Endodermal cell (in vitro differentiated cells): ENCODE measurements around the gene CHST11. TPM values are rescaled to one million over a fixed set of nuclear protein-coding genes. Genes with fewer than 3 reads are reported as not detected.

ENCODE experiments used
- DNase-seq: peaks from one replicate; pipeline ENCODE4 v3.0.0-alpha.2; 2017
- H3K27ac ChIP-seq: 2 replicates; pipeline ENCODE4 v1.5.1; 2013; ENCODE audit warnings: mild to moderate bottlenecking, low read depth, low read length, moderate library complexity
- H3K27me3 ChIP-seq: 2 replicates; pipeline ENCODE4 v1.6.1; 2013; ENCODE audit warnings: mild to moderate bottlenecking, low read length, moderate library complexity; ENCODE audit not compliant: insufficient read depth, control insufficient read depth, poor library complexity, severe bottlenecking
- H3K36me3 ChIP-seq: 2 replicates; pipeline ENCODE4 v1.7.0; 2013; ENCODE audit warnings: mild to moderate bottlenecking, low read length, moderate library complexity; ENCODE audit not compliant: control insufficient read depth, insufficient read depth
- H3K4me1 ChIP-seq: one replicate; pipeline ENCODE4 v1.7.0; 2013; ENCODE audit warnings: low read length; ENCODE audit not compliant: control insufficient read depth, insufficient read depth
- H3K4me3 ChIP-seq: 2 replicates; pipeline ENCODE4 v1.5.1; 2013; ENCODE audit warnings: mild to moderate bottlenecking, low read length, moderate library complexity
- H3K9ac ChIP-seq: 2 replicates; pipeline ENCODE4 v1.6.1; 2013; ENCODE audit warnings: mild to moderate bottlenecking, low read length, moderate library complexity; ENCODE audit not compliant: poor library complexity, severe bottlenecking; ENCODE audit errors: extremely low read depth
- H3K9me3 ChIP-seq: 2 replicates; pipeline ENCODE4 v1.6.1; 2013; ENCODE audit warnings: mild to moderate bottlenecking, low read length, moderate library complexity; ENCODE audit not compliant: control insufficient read depth
- H3K27ac Mint-ChIP-seq: 2 replicates; pipeline ENCODE4 v1.8.0; 2020; ENCODE audit warnings: mixed read lengths
- H3K27me3 Mint-ChIP-seq: 2 replicates; pipeline ENCODE4 v1.8.0; 2021; ENCODE audit warnings: mild to moderate bottlenecking, mixed read lengths; ENCODE audit not compliant: insufficient read depth
- H3K36me3 Mint-ChIP-seq: 2 replicates; pipeline ENCODE4 v1.8.0; 2020; ENCODE audit warnings: low read depth, mixed read lengths
- H3K4me1 Mint-ChIP-seq: 2 replicates; pipeline ENCODE4 v1.8.0; 2020; ENCODE audit warnings: mixed read lengths
- H3K4me3 Mint-ChIP-seq: 2 replicates; pipeline ENCODE4 v1.8.0; 2020; ENCODE audit warnings: mild to moderate bottlenecking, moderate library complexity, mixed read lengths
- H3K9me3 Mint-ChIP-seq: 2 replicates; pipeline ENCODE4 v1.8.0; 2020; ENCODE audit warnings: mild to moderate bottlenecking, mixed read lengths
- WGBS, 2 experiments: methylation state at CpG; one replicate each; pipeline versions ENCODE4 v1.1.5 to v1.1.7; 2013; ENCODE audit warnings: missing lambda C conversion rate in 2 of 2, mixed read lengths in 1 of 2; ENCODE audit not compliant: insufficient coverage in 1 of 2, insufficient read length in 1 of 2; 5-methylcytosine and 5-hydroxymethylcytosine counted together
- total RNA-seq, 2 donors: library from RNA; stranded (reverse); fragmentation: NEBNext Ultra II Directional in 1 of 2; extraction: Animal tissue kit (Norgen Biotek cat#: 25700) in 1 of 2; gene quantifications; 2 replicates in 1 of 2; 3 replicates in 1 of 2; pipeline ENCODE4 v1.2.1, GENCODE V29; 2021
- TF ChIP-seq, protein P1 (sequence below): fragments of 200-600 bp; sonication (generic); conservative IDR thresholded peaks from 2 replicates; pipeline ENCODE4 v1.5.0; 2021; ENCODE audit warnings: antibody characterized with exemption, mild to moderate bottlenecking

The CHST11 gene
- total RNA-seq, 2 donors from 2014 or later = 30.7 to 36.2 TPM

DNA sequence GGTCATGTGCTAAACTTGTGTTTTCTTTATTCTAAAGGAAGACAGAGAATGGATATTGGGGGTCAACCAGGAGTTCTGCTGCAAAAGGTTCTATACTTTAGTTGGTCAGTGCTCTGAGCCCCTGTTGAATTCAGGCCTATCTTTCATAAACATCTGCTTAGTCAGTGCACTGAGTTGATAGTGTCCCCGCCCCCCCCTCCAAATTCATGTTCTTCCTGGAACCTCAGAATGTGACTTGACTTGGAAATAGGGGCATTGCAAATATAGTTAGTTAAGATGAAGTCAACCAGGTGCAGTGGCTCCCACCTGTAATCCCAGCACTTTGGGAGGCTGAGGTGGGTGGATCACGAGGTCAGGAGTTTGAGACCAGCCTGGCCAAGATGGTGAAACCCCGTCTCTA is 23.3 kb downstream of the CHST11 start:
- H3K27me3 Mint-ChIP-seq = no peaks in the 10 kb centered on the region
- H3K9ac ChIP-seq = no peak overlapping the region
- H3K27ac ChIP-seq = no peak overlapping the region
- 93 to 100% methylated on average over 1 to 3 of the region's 3 CpGs for WGBS, 2 experiments
- H3K4me3 ChIP-seq = no peak overlapping the region
- peaks cover 22% of the 10 kb centered on the region for H3K36me3 ChIP-seq
- peaks cover 4% of the 10 kb centered on the region for H3K4me1 Mint-ChIP-seq
- peaks cover 3% of the 10 kb centered on the region for H3K9me3 Mint-ChIP-seq
- no peaks in the 10 kb centered on the region for H3K4me1 ChIP-seq
- no peaks in the 10 kb centered on the region for H3K27me3 ChIP-seq
- TF ChIP-seq, protein P1, sequence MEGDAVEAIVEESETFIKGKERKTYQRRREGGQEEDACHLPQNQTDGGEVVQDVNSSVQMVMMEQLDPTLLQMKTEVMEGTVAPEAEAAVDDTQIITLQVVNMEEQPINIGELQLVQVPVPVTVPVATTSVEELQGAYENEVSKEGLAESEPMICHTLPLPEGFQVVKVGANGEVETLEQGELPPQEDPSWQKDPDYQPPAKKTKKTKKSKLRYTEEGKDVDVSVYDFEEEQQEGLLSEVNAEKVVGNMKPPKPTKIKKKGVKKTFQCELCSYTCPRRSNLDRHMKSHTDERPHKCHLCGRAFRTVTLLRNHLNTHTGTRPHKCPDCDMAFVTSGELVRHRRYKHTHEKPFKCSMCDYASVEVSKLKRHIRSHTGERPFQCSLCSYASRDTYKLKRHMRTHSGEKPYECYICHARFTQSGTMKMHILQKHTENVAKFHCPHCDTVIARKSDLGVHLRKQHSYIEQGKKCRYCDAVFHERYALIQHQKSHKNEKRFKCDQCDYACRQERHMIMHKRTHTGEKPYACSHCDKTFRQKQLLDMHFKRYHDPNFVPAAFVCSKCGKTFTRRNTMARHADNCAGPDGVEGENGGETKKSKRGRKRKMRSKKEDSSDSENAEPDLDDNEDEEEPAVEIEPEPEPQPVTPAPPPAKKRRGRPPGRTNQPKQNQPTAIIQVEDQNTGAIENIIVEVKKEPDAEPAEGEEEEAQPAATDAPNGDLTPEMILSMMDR = no peak
- peaks cover 9% of the 10 kb centered on the region for H3K9me3 ChIP-seq
- no peak overlapping the region for H3K4me3 Mint-ChIP-seq
- DNase-seq = no peak
- H3K36me3 Mint-ChIP-seq = peaks cover 25% of the 10 kb centered on the region
- no peak overlapping the region for H3K27ac Mint-ChIP-seq

DNA sequence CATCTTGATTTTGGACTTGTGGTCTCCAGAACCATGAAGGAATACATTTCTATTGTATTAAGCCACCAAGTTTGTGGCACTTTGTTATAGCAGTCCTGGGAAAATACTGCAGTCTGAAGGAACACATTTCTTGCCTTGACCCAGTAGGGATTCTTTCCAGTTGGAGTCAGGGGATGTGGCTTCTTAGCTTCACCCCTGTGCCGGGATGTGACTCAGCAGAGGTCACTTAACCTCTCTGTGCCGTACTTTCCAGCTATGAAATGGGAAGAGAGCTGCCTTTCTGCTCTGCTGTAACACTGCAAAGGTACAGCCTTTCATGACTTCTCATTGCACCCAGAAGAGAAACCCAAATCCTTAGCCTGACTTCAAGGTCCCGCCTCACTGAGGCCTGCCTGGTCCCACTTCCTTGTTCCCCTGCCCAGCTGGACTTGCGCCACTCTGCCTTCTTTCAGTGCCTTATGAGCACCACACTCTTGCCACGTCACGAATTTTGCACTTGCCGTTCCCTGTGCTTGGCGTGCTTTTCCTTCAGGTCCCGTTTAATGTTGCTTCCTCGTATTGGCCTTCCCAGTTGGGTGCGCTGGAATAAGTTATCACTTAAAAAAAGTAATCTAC is 24.2 kb downstream of the CHST11 start:
- H3K9ac ChIP-seq = no peak overlapping the region
- H3K27ac ChIP-seq = no peak overlapping the region
- Mint-ChIP-seq H3K27ac (no peak overlapping the region), H3K36me3 (peaks cover 25% of the 10 kb centered on the region), H3K4me1 (peaks cover 6% of the 10 kb centered on the region), H3K4me3 (no peak overlapping the region), H3K27me3 (no peaks in the 10 kb centered on the region), H3K9me3 (peaks cover 3% of the 10 kb centered on the region)
- no peak overlapping the region for H3K4me3 ChIP-seq
- no peak for DNase-seq
- TF ChIP-seq, protein P1 = no peak
- H3K9me3 ChIP-seq = peaks cover 9% of the 10 kb centered on the region
- no peaks in the 10 kb centered on the region for H3K4me1 ChIP-seq
- 96 to 98% methylated on average over 9 to 11 of the region's 11 CpGs for WGBS, 2 experiments
- H3K27me3 ChIP-seq = no peaks in the 10 kb centered on the region
- peaks cover 22% of the 10 kb centered on the region for H3K36me3 ChIP-seq

DNA sequence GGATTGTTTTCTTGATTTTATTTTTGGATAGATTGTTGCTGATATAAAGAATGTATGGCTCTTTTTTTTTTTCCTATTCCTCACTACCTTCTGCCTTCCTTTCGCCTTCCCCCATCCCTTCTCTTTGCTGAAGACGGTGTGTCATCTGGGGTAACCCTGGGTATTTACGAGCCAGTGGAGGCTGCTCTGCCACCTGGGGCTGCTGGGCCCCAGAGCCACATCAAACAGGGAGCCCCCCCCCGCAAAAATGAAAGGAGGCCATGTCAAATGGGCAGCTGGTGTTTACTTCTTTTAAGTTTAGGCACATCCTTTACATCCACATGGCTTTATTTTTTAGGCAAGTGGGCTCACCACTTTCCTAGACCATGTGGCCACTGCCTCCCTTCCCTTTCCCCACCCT is 25.4 kb downstream of the CHST11 start:
- TF ChIP-seq, protein P1 = no peak
- Histone ChIP-seq H3K27ac (no peak overlapping the region), H3K4me1 (no peaks in the 10 kb centered on the region), H3K27me3 (no peaks in the 10 kb centered on the region), H3K36me3 (peaks cover 18% of the 10 kb centered on the region), H3K9me3 (peaks cover 6% of the 10 kb centered on the region), H3K4me3 (no peak overlapping the region), H3K9ac (no peak overlapping the region)
- H3K4me3 Mint-ChIP-seq = no peak overlapping the region
- H3K27me3 Mint-ChIP-seq = no peaks in the 10 kb centered on the region
- peaks cover 26% of the 10 kb centered on the region for H3K36me3 Mint-ChIP-seq
- no peak for DNase-seq
- WGBS, 2 experiments = 80 to 95% methylated on average over 1 to 3 of the region's 4 CpGs
- peaks cover 3% of the 10 kb centered on the region for H3K9me3 Mint-ChIP-seq
- H3K27ac Mint-ChIP-seq = no peak overlapping the region
- H3K4me1 Mint-ChIP-seq = peaks cover 16% of the 10 kb centered on the region
